ENCODE results near the gene A1BG.

The A1BG gene

GRCh38 chr19:58335630-58336029 is 17.7 kb downstream of the A1BG start:
- in situ Hi-C loops (cut with MboI; ENCODE audit: low pct_unique_long_range_greater_than_20kb, low sequenced_read_pairs, unreplicated experiment): no loop called here
- DNase-seq (ENCODE audit: low spot score): no peak

GRCh38 chr19:58334691-58335249 is 18.5 kb downstream of the A1BG start:
- TF ChIP-seq, protein P1, sequence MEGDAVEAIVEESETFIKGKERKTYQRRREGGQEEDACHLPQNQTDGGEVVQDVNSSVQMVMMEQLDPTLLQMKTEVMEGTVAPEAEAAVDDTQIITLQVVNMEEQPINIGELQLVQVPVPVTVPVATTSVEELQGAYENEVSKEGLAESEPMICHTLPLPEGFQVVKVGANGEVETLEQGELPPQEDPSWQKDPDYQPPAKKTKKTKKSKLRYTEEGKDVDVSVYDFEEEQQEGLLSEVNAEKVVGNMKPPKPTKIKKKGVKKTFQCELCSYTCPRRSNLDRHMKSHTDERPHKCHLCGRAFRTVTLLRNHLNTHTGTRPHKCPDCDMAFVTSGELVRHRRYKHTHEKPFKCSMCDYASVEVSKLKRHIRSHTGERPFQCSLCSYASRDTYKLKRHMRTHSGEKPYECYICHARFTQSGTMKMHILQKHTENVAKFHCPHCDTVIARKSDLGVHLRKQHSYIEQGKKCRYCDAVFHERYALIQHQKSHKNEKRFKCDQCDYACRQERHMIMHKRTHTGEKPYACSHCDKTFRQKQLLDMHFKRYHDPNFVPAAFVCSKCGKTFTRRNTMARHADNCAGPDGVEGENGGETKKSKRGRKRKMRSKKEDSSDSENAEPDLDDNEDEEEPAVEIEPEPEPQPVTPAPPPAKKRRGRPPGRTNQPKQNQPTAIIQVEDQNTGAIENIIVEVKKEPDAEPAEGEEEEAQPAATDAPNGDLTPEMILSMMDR (IDR thresholded peaks at IDR 0.05; ENCODE audit: extremely low read depth, insufficient read depth, missing control alignments): no peak
- in situ Hi-C loops (cut with MboI; ENCODE audit: low pct_unique_long_range_greater_than_20kb, low sequenced_read_pairs, unreplicated experiment): no loop called here
- DNase-seq (ENCODE audit: low spot score): no peak

More at GRCh38 chr19:58335630-58336029, 17.7 kb downstream of the A1BG start:
- TF ChIP-seq, protein P1 (IDR thresholded peaks at IDR 0.05; ENCODE audit: extremely low read depth, insufficient read depth, missing control alignments): no peak

DNA sequence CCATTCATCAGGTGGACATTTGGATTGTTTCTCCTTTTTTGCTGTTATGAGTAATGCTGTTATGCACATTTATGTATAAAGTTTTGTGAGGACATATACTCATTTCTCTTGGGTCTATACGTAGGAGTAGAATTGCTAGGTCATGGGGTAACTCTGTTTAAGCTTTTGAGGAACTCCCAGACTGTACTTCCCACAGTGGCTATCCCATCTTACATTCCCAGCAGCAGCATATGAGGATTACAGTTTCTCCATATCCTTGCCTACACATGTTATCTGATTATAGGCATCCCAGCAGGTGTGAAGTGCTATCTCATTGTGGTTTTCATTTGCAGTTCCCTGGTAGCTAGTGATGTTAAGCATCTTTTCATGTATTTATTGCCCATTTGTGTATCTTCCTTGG is 20.6 kb downstream of the A1BG start:
- no peak for DNase-seq (ENCODE audit: low spot score)
- in situ Hi-C loops (cut with MboI; ENCODE audit: low pct_unique_long_range_greater_than_20kb, low sequenced_read_pairs, unreplicated experiment): no loop called here
- TF ChIP-seq, protein P1 (IDR thresholded peaks at IDR 0.05; ENCODE audit: extremely low read depth, insufficient read depth, missing control alignments): no peak

GRCh38 chr19:58330458-58330857 is 22.8 kb downstream of the A1BG start:
- in situ Hi-C loops (cut with MboI; ENCODE audit: low pct_unique_long_range_greater_than_20kb, low sequenced_read_pairs, unreplicated experiment): no loop called here

GRCh38 chr19:58328999-58329398 is 24.3 kb downstream of the A1BG start:
- in situ Hi-C loops (cut with MboI; ENCODE audit: low pct_unique_long_range_greater_than_20kb, low sequenced_read_pairs, unreplicated experiment): no loop called here
- TF ChIP-seq, protein P1 (IDR thresholded peaks at IDR 0.05; ENCODE audit: extremely low read depth, insufficient read depth, missing control alignments): peak; percentile 41
- DNase-seq (ENCODE audit: low spot score): no peak

More at GRCh38 chr19:58330458-58330857, 22.8 kb downstream of the A1BG start:
- TF ChIP-seq, protein P1 (IDR thresholded peaks at IDR 0.05; ENCODE audit: extremely low read depth, insufficient read depth, missing control alignments): no peak
- DNase-seq (ENCODE audit: low spot score): no peak

DNA sequence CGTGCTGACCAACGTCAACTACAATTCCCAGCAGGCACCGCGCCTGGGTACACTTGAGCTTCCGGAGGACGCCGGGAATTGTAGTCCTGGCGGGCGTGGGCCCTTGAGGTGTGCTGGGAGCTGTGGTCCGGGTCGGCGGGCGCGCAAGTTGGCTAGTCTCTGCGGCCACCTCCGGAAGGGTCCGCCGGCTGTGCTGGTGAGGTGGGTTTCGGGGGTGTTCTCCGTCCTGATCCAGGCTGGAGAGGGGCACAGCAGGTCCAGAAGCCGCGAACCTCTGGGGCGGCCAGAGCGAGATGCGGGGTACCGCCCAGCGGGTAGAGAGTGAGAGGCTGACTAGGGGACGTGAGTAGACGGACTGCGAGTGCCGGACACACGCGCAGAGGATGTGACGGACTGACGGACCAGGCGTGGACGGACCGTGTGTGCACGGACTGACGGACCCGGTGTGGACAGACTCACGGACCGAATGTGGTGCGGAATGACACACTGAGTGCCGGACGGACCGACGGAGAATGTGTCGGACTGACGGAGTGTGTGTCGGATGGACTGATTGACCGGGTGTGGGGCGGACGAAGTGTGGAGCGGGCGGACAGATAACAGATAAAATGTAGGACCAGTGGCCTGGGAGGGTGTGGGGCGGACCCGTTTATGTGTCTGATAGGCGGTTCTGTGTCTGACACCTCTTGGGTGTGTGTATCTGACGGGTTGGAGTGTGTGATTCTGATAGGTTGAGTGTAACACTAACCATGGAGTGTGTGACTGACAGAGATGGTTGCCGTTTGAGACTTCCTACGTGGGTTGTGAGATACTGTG is 26.2 kb downstream of the A1BG start, which contains the start of gene ZSCAN22:
Gene ZSCAN22, plus strand, starts transcription at position 81 of the 813 bp plus-strand sequence. CDS start 7,809 bp downstream, outside the sequence.
- DNase-seq (ENCODE audit: low spot score): peak; percentile 94
- TF ChIP-seq, protein P1 (IDR thresholded peaks at IDR 0.05; ENCODE audit: extremely low read depth, insufficient read depth, missing control alignments): no peak
- in situ Hi-C loops (cut with MboI; ENCODE audit: low pct_unique_long_range_greater_than_20kb, low sequenced_read_pairs, unreplicated experiment): no loop called here
